ENCODE data around the gene BTBD6.

BTBD6 gene

GRCh38 chr14:105221598-105222178, 26.6 kb upstream of the BTBD6 start:
- no peak for TF ChIP-seq POLR2AphosphoS5 (IDR thresholded peaks at IDR 0.05; ENCODE audit: low read depth, low read length)
- TF ChIP-seq SIN3A (IDR thresholded peaks at IDR 0.05; ENCODE audit: borderline replicate concordance, insufficient read depth, low read length) = no peak
- no peak for TF ChIP-seq TAF1 (IDR thresholded peaks at IDR 0.05; ENCODE audit: borderline replicate concordance, insufficient read depth, low read length)
- no peak for TF ChIP-seq FOXP2 (optimal IDR thresholded peaks at IDR 0.05; ENCODE audit: borderline replicate concordance, extremely low read depth, extremely low read length, insufficient read depth)
- TF ChIP-seq REST (IDR thresholded peaks at IDR 0.05; ENCODE audit: insufficient read depth in 1 of 2, low read depth in 2 of 2, low read length in 2 of 2) = no peak

GRCh38 chr14:105223260-105223659, 25.1 kb upstream of the BTBD6 start:
- TF ChIP-seq REST (IDR thresholded peaks at IDR 0.05; ENCODE audit: insufficient read depth in 1 of 2, low read depth in 2 of 2, low read length in 2 of 2) (no peak), POLR2AphosphoS5 (IDR thresholded peaks at IDR 0.05; ENCODE audit: low read depth, low read length) (no peak), FOXP2 (optimal IDR thresholded peaks at IDR 0.05; ENCODE audit: borderline replicate concordance, extremely low read depth, extremely low read length, insufficient read depth) (no peak), TAF1 (IDR thresholded peaks at IDR 0.05; ENCODE audit: borderline replicate concordance, insufficient read depth, low read length) (no peak)

GRCh38 chr14:105223770-105224544, 24.4 kb upstream of the BTBD6 start:
- TF ChIP-seq SIN3A (IDR thresholded peaks at IDR 0.05; ENCODE audit: borderline replicate concordance, insufficient read depth, low read length) (no peak), FOXP2 (optimal IDR thresholded peaks at IDR 0.05; ENCODE audit: borderline replicate concordance, extremely low read depth, extremely low read length, insufficient read depth) (no peak), POLR2AphosphoS5 (IDR thresholded peaks at IDR 0.05; ENCODE audit: low read depth, low read length) (no peak), REST (IDR thresholded peaks at IDR 0.05; ENCODE audit: insufficient read depth in 1 of 2, low read depth in 2 of 2, low read length in 2 of 2) (no peak), TAF1 (IDR thresholded peaks at IDR 0.05; ENCODE audit: borderline replicate concordance, insufficient read depth, low read length) (no peak)

- no peak for TF ChIP-seq POLR2AphosphoS5 (IDR thresholded peaks at IDR 0.05; ENCODE audit: low read depth, low read length)
- TF ChIP-seq TAF1 (IDR thresholded peaks at IDR 0.05; ENCODE audit: borderline replicate concordance, insufficient read depth, low read length) = no peak
- no peak for TF ChIP-seq FOXP2 (optimal IDR thresholded peaks at IDR 0.05; ENCODE audit: borderline replicate concordance, extremely low read depth, extremely low read length, insufficient read depth)
- no peak for TF ChIP-seq SIN3A (IDR thresholded peaks at IDR 0.05; ENCODE audit: borderline replicate concordance, insufficient read depth, low read length)
- no peak for TF ChIP-seq REST (IDR thresholded peaks at IDR 0.05; ENCODE audit: insufficient read depth in 1 of 2, low read depth in 2 of 2, low read length in 2 of 2)
Measured at GRCh38 chr14:105224845-105225570, 23.3 kb upstream of the BTBD6 start.
